ENCODE measurements around the gene GSC.
A peak's percentile ranks its signal among the peaks of the same experiment; 100 is the strongest.
"Not testable (repeated sequence)": the region's sequence is repeated elsewhere in the genome, so short reads cannot be mapped to it uniquely, and the experiment has no call there.

Gene GSC

GRCh38 chr14:94769391-94770250 is at the start of gene GSC:
Gene GSC (minus strand): TSS chr14:94770113. CDS start chr14:94770015, 98 bp downstream.
- no peak within 1 kb of the TSS for H3K27ac ChIP-seq
- no peaks in the 10 kb centered on the region for H3K36me3 ChIP-seq (replicated peaks)
- no peak for DNase-seq
- no peak for TF ChIP-seq CTCF (IDR thresholded peaks at IDR 0.05; ENCODE audit: low read depth, low read length, missing control alignments)
- peaks cover 92% of the 10 kb centered on the region for H3K27me3 ChIP-seq (replicated peaks)
- H3K4me3 ChIP-seq (ENCODE audit: low read depth, low read length), result peak within 1 kb of the TSS; percentile 43
- in situ Hi-C loops (cut with HindIII; ENCODE audit: low pct_ligation_motif_present, low sequenced_read_pairs), result no loop called here

GRCh38 chr14:94819531-94819930 is 49.6 kb upstream of the GSC start:
- Histone ChIP-seq H3K36me3 (replicated peaks) (no peaks in the 10 kb centered on the region), H3K27me3 (replicated peaks) (no peaks in the 10 kb centered on the region), H3K4me3 (ENCODE audit: low read depth, low read length) (no peak overlapping the region), H3K27ac (no peak overlapping the region)
- DNase-seq, result no peak
- in situ Hi-C loops (cut with HindIII; ENCODE audit: low pct_ligation_motif_present, low sequenced_read_pairs), result no loop called here
- no peak for TF ChIP-seq CTCF (IDR thresholded peaks at IDR 0.05; ENCODE audit: low read depth, low read length, missing control alignments)

DNA sequence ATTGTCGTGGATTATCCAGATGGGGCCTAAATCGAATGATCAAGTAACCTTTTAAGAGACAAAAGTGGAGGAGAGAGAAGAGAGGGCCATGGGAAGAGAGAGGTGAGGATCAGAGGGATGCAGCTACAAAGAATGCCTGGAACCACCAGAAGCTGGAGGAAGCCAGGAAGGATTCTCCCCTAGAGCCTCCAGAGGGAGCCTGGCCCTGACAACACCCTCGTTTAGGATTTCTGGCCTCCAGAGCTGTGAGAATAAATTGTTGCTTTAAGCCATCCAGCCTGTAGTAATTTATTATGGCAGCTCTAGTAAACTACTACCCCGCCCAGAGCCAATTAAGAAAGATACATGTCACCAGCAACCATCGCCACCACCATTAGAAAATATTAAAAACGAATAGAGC is 46.2 kb upstream of the GSC start:
- Histone ChIP-seq H3K27me3 (replicated peaks) (no peaks in the 10 kb centered on the region), H3K36me3 (replicated peaks) (no peaks in the 10 kb centered on the region), H3K4me3 (ENCODE audit: low read depth, low read length) (no peak overlapping the region), H3K27ac (no peak overlapping the region)
- peak; percentile 2 for DNase-seq
- in situ Hi-C loops (cut with HindIII; ENCODE audit: low pct_ligation_motif_present, low sequenced_read_pairs), result no loop called here
- peak; percentile 12 for TF ChIP-seq CTCF (IDR thresholded peaks at IDR 0.05; ENCODE audit: low read depth, low read length, missing control alignments)

DNA sequence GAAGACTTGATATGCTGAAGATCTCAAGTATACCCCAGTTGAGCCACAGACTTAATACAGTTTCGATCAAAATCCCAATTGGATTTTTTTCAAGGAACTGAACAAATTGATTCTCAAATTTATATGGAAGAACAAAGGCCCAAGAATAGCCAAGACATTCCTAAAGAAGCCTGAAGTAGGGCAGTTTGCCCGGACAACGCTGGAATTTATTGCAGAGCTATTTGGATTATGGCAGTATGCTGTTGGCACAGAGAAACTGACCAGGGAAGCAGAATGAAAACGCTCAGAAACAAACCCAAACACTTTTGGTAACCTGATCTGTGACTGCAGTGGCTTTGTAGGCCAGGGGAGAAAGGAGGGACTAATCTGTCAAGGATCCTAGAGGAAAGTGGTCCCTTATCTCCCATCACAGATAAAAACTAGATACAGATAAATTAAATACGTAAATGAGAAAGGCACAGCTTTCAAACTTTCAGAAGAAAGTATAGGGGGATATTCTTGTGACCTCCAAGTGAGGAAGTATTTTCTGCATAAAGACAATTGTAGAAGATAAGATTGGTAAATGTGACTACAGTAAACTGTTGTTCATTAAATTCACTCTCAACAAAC is 35.9 kb upstream of the GSC start:
- no peaks in the 10 kb centered on the region for H3K27me3 ChIP-seq (replicated peaks)

GRCh38 chr14:94801225-94801624 is 31.3 kb upstream of the GSC start:
- DNase-seq, result no peak
- in situ Hi-C loops (cut with HindIII; ENCODE audit: low pct_ligation_motif_present, low sequenced_read_pairs), result no loop called here

More for the DNA sequence above, 35.9 kb upstream of the GSC start:
- Histone ChIP-seq H3K36me3 (replicated peaks) (no peaks in the 10 kb centered on the region), H3K4me3 (ENCODE audit: low read depth, low read length) (no peak overlapping the region), H3K27ac (no peak overlapping the region)
- no peak for DNase-seq
- in situ Hi-C loops (cut with HindIII; ENCODE audit: low pct_ligation_motif_present, low sequenced_read_pairs), result no loop called here
- TF ChIP-seq CTCF (IDR thresholded peaks at IDR 0.05; ENCODE audit: low read depth, low read length, missing control alignments), result no peak

DNA sequence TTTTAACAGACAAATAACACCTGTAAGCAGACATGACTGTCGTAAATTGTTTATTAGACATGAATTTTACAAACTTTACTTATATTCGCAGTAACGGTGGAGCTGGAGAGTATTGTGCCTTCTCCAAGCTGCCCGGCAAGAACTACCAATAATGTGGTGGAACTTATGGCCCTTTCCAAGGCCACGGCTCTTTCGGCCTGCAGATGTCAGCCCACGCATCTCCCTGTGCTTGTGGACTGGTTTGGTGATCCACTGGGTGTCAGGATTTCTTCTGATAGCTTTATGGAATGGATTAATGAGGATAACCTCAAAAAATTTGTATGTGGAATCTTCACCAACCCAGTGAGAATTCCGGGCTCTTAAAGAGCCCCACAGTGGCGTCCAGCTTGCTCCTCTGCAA is 30.9 kb upstream of the GSC start:
- H3K27me3 ChIP-seq (replicated peaks); H3K27ac ChIP-seq; in situ Hi-C loops (cut with HindIII; ENCODE audit: low pct_ligation_motif_present, low sequenced_read_pairs); H3K4me3 ChIP-seq (ENCODE audit: low read depth, low read length); DNase-seq; H3K36me3 ChIP-seq (replicated peaks): not testable (repeated sequence)

More at GRCh38 chr14:94801225-94801624, 31.3 kb upstream of the GSC start:
- H3K4me3 ChIP-seq (ENCODE audit: low read depth, low read length), result no peak overlapping the region
- no peak for TF ChIP-seq CTCF (IDR thresholded peaks at IDR 0.05; ENCODE audit: low read depth, low read length, missing control alignments)
- no peaks in the 10 kb centered on the region for H3K36me3 ChIP-seq (replicated peaks)
- H3K27ac ChIP-seq, result no peak overlapping the region
- H3K27me3 ChIP-seq (replicated peaks), result no peaks in the 10 kb centered on the region

All from brain microvascular endothelial cell (primary cell).